HG03196 (cell line): ENCODE data around the gene TMSB15C.

Experiments
- ATAC-seq: cut with Tn5 transposase; IDR thresholded peaks from one replicate; pipeline ENCODE4 v1.9.1; 2021; ENCODE audit not compliant: unreplicated experiment

TMSB15C gene

DNA sequence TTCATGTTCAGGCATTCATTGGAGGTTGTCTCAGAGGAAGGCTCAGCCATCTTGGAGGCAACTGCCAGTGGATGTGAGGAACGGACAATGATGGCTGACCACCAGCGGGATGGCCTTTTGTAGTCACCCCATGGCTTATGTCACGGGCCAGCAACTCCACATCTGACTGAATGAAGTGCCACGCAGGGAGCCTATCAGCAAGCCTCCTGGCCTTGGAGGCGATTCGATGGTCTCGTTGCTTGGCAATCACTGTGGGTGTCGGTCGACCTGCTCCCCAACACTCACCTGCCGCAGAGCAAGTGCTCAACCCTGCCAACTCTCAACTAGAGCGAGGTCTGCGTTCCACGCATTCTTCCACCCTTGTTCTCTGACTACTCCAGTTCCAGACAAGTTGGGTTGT is 28.9 kb downstream of the TMSB15C start:
- no peak for ATAC-seq

DNA sequence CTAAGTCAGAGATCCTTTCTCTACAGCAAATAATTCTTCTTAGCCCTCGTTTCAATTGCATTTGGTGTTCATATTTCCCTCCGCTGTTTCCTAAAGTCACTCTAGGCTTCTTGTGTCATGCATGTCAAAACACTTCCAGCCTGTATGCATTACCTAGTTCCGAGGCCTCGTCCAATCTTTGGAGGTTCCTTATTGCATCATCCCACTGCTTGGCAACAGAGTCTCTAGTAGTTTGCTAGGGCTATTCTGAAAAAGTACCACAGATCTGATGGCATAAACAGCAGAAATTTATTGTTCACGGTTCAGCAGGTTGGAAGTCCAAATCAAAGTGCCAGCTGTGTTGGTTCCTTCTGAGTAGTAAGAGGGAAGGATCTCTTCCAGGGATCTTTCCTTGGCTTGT is 30.4 kb downstream of the TMSB15C start:
- ATAC-seq: no peak

DNA sequence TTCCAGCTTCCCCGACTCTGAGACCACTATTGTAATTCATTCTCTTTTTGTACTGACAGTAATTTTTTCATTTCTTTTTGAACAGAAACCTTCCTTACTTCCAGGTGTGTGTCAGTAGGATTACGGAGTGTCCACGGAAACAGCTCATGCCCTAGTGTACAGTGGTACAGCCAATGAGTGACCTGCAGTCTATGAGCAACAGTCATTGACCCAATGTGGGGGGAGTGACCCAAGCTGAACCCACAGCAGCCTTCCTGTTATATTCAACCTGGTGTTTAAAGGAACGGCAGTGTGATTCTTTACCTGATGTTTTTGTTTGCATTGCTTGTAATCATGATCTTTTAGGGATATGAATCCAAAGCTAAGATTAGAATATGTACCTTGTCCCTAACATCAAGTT is 35.0 kb downstream of the TMSB15C start:
- ATAC-seq: no peak

DNA sequence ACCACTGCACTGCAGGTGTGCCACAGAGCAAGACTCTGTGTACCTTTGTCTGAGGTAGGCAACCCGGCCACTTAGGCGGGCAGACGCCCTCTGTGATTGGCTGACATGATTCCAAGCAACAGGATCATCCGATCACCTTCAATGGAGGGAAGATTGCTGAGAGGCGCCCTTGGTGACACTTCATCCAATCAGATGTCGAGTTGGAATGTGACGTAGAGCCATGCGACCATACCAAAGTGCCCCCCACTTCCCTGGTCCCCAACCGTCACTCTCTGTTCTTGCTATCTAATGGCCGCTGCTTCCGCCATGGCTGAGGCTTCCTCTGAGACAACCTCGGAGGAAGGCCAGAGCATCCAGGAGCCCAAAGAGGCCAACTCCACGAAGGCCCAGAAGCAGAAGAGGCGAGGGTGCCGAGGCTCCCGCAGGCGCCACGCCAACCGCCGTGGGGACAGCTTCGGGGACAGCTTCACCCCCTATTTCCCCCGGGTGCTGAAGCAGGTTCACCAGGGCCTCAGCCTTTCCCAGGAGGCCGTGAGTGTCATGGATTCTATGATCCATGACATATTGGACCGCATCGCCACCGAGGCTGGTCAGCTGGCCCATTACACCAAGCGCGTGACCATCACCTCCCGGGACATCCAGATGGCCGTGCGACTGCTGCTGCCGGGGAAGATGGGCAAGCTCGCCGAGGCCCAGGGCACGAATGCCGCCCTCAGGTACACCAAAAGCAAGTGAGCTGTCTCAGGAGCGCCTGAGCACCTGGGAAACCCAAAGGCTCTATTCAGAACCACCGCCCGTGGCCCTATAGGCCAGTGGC is 36.1 kb downstream of the TMSB15C start, which contains the start of gene H2BW2:
TSS of gene H2BW2 (plus strand) at position 268 of the 817 bp plus-strand sequence. CDS start at position 307, 39 bp downstream.
- no peak for ATAC-seq
